Naive thymus-derived CD4-positive, alpha-beta T cell (primary cell): ENCODE data around the gene KRT10. TPM values are rescaled to one million over a fixed set of nuclear protein-coding genes. Genes with fewer than 3 reads are reported as not detected.

ENCODE experiments used
- ATAC-seq: fragments of 150-1000 bp; cut with Tn5 transposase; 2 replicates; pipeline ENCODE4 v1.10.0; 2021; ENCODE audit warnings: mild to moderate bottlenecking, moderate library complexity
- CTCF ChIA-PET: fragments of 350-600 bp; sonication (Branson Sonifier 250); formaldehyde crosslinking; loops from one replicate; lab custom pipeline; 2021; ENCODE audit warnings: antibody characterized with exemption; lab: Charles Lee
- POLR2A ChIA-PET: fragments of 350-600 bp; sonication (Branson Sonifier 250); formaldehyde crosslinking; loops from one replicate; lab custom pipeline; 2021; ENCODE audit warnings: antibody characterized with exemption, inconsistent platforms; lab: Charles Lee
- DNase-seq, 9 donors: peaks; one replicate each; pipeline versions ENCODE4 v3.0.0 to v3.0.0-alpha.2; 2020 to 2022; ENCODE audit warnings: mixed read lengths in 1 of 9
- H3K27ac ChIP-seq: one replicate; pipeline ENCODE4 v1.7.0; 2013; ENCODE audit warnings: mild to moderate bottlenecking, low read depth, low read length, moderate library complexity
- H3K27me3 ChIP-seq, 2 donors: one replicate each; pipeline ENCODE4 v1.7.0; 2013; ENCODE audit warnings: low read length in 2 of 2, mild to moderate bottlenecking in 2 of 2, moderate library complexity in 2 of 2; ENCODE audit not compliant: control insufficient read depth in 2 of 2, insufficient read depth in 2 of 2
- H3K36me3 ChIP-seq, 3 experiments: 1 replicate in 2 of 3; 2 replicates in 1 of 3; pipeline ENCODE4 v1.7.0; 2013; ENCODE audit warnings: low read length in 3 of 3, mild to moderate bottlenecking in 3 of 3, moderate library complexity in 1 of 3; ENCODE audit not compliant: insufficient read depth in 3 of 3, control insufficient read depth in 2 of 3
- H3K4me1 ChIP-seq, 2 donors: one replicate each; pipeline ENCODE4 v1.7.0; 2013; ENCODE audit warnings: low read length in 2 of 2, mild to moderate bottlenecking in 2 of 2, moderate library complexity in 1 of 2; ENCODE audit not compliant: control insufficient read depth in 2 of 2, insufficient read depth in 2 of 2
- H3K4me3 ChIP-seq: 2 replicates; pipeline ENCODE4 v1.7.0; 2013; ENCODE audit warnings: mild to moderate bottlenecking, low read length
- H3K9me3 ChIP-seq, 3 experiments: 1 replicate in 2 of 3; 2 replicates in 1 of 3; pipeline ENCODE4 v1.7.0; 2013; ENCODE audit warnings: low read length in 3 of 3; ENCODE audit not compliant: control insufficient read depth in 2 of 3
- H3K27ac Mint-ChIP-seq, 9 donors: one replicate each; pipeline ENCODE4 v1.8.0; 2020 to 2022; ENCODE audit warnings: mixed read lengths in 9 of 9, mild to moderate bottlenecking in 8 of 9, moderate library complexity in 5 of 9, inconsistent platforms in 2 of 9
- H3K27me3 Mint-ChIP-seq, 5 donors: one replicate each; pipeline ENCODE4 v1.8.0; 2021 to 2022; ENCODE audit warnings: mixed read lengths in 5 of 5, mild to moderate bottlenecking in 1 of 5
- H3K36me3 Mint-ChIP-seq, 5 donors: one replicate each; pipeline ENCODE4 v1.8.0; 2020 to 2022; ENCODE audit warnings: mixed read lengths in 5 of 5, mild to moderate bottlenecking in 3 of 5, inconsistent platforms in 1 of 5
- H3K4me1 Mint-ChIP-seq, 7 donors: one replicate each; pipeline ENCODE4 v1.8.0; 2020 to 2022; ENCODE audit warnings: mixed read lengths in 7 of 7, mild to moderate bottlenecking in 3 of 7, inconsistent platforms in 1 of 7
- H3K4me3 Mint-ChIP-seq, 10 donors: one replicate each; pipeline ENCODE4 v1.8.0; 2020 to 2022; ENCODE audit warnings: mild to moderate bottlenecking in 10 of 10, mixed read lengths in 10 of 10, moderate library complexity in 6 of 10, inconsistent platforms in 2 of 10
- H3K9me3 Mint-ChIP-seq, 11 donors: one replicate each; pipeline ENCODE4 v1.8.0; 2020 to 2022; ENCODE audit warnings: mixed read lengths in 11 of 11, mild to moderate bottlenecking in 4 of 11, inconsistent platforms in 1 of 11, moderate library complexity in 1 of 11
- intact Hi-C, 2 donors: fragments of 100-400 bp; cut with micrococcal nuclease; formaldehyde crosslinking; loops; one replicate each; pipeline ENCODE4 v1.15.1; 2023
- polyA plus RNA-seq, 2 donors: library from polyadenylated mRNA; unstranded; fragments of 300-500 nt; fragmentation: Illumina TruSeq; gene quantifications; one replicate each; pipeline ENCODE4 v1.2.3, GENCODE V29; 2021
- total RNA-seq, 6 experiments: library from RNA in 5 of 6; stranded (reverse) in 5 of 6; gene quantifications; 1 replicate in 5 of 6; 2 replicates in 1 of 6; pipeline ENCODE4 v1.2.3 and lab custom pipeline; 2021 to 2026

Gene KRT10
- total and polyA plus RNA-seq, 7 experiments from 2014 or later, result 23.8 to 189 (median 36.9) TPM

GRCh38 chr17:40849723-40850122 is 27.3 kb upstream of the KRT10 start:
- ATAC-seq, result no peak
- POLR2A ChIA-PET, result no interaction called here
- intact Hi-C loops, result no loop called here

GRCh38 chr17:40848583-40849235 is 26.3 kb upstream of the KRT10 start:
- Histone ChIP-seq H3K36me3 (no peaks in the 10 kb centered on the region), H3K27me3 (no peaks in the 10 kb centered on the region), H3K9me3 (no peaks in the 10 kb centered on the region), H3K4me3 (no peak overlapping the region), H3K27ac (no peak overlapping the region), H3K4me1 (no peaks in the 10 kb centered on the region)
- intact Hi-C loops, result no loop called here
- Mint-ChIP-seq H3K27ac (no peak overlapping the region), H3K4me1 (no peaks in the 10 kb centered on the region), H3K9me3 (no peaks in the 10 kb centered on the region), H3K4me3 (no peak overlapping the region), H3K27me3 (peaks cover 20 to 57% (median 43%) of the 10 kb centered on the region in 5 donors), H3K36me3 (no peaks in the 10 kb centered on the region)
- ChIA-PET CTCF (no interaction called here), POLR2A (interaction anchor here (1.0 kb wide), 1 partner anchor 29 kb away, joined by 4 read pairs; no protein-coding TSS in a partner anchor)
- ATAC-seq (no peak), DNase-seq (no peak)

More at GRCh38 chr17:40849723-40850122, 27.3 kb upstream of the KRT10 start:
- CTCF ChIA-PET, result no interaction called here
- no peak overlapping the region for H3K27ac ChIP-seq
- no peaks in the 10 kb centered on the region for H3K36me3 Mint-ChIP-seq
- H3K27me3 ChIP-seq, result no peaks in the 10 kb centered on the region
- no peaks in the 10 kb centered on the region for H3K9me3 ChIP-seq
- H3K27me3 Mint-ChIP-seq, result peaks cover 19 to 54% (median 41%) of the 10 kb centered on the region in 5 donors
- DNase-seq, result no peak
- H3K4me1 ChIP-seq, result no peaks in the 10 kb centered on the region
- H3K4me3 ChIP-seq, result no peak overlapping the region
- H3K4me3 Mint-ChIP-seq, result no peak overlapping the region
- H3K9me3 Mint-ChIP-seq, result no peaks in the 10 kb centered on the region
- H3K27ac Mint-ChIP-seq, result no peak overlapping the region
- no peaks in the 10 kb centered on the region for H3K4me1 Mint-ChIP-seq
- H3K36me3 ChIP-seq, result no peaks in the 10 kb centered on the region

- Histone ChIP-seq H3K4me3 (no peak overlapping the region), H3K36me3 (no peaks in the 10 kb centered on the region), H3K4me1 (no peaks in the 10 kb centered on the region), H3K27me3 (no peaks in the 10 kb centered on the region), H3K9me3 (no peaks in the 10 kb centered on the region), H3K27ac (no peak overlapping the region)
- Mint-ChIP-seq H3K27me3 (peaks cover 14 to 49% (median 41%) of the 10 kb centered on the region in 5 donors), H3K4me3 (no peak overlapping the region), H3K9me3 (peaks cover 0 to 2% (median 0%) of the 10 kb centered on the region in 11 donors), H3K4me1 (no peaks in the 10 kb centered on the region), H3K27ac (no peak overlapping the region), H3K36me3 (no peaks in the 10 kb centered on the region)
- POLR2A ChIA-PET, result interaction anchor here (1.0 kb wide), 1 partner anchor 221 kb away, joined by 3 read pairs; no protein-coding TSS in a partner anchor
- CTCF ChIA-PET, result no interaction called here
- no peak for DNase-seq
- intact Hi-C loops, result no loop called here
- no peak for ATAC-seq
Measured at GRCh38 chr17:40846515-40847144, 24.2 kb upstream of the KRT10 start.

GRCh38 chr17:40844671-40845107 is 22.3 kb upstream of the KRT10 start:
- Histone ChIP-seq H3K4me3 (no peak overlapping the region), H3K27ac (no peak overlapping the region), H3K36me3 (no peaks in the 10 kb centered on the region), H3K4me1 (no peaks in the 10 kb centered on the region), H3K27me3 (no peaks in the 10 kb centered on the region), H3K9me3 (no peaks in the 10 kb centered on the region)
- peaks cover 7 to 44% (median 34%) of the 10 kb centered on the region in 5 donors for H3K27me3 Mint-ChIP-seq
- CTCF ChIA-PET, result interaction anchor here (0.6 kb wide), 1 partner anchor 14 kb away, joined by 4 read pairs; no protein-coding TSS in a partner anchor
- ATAC-seq, result no peak
- H3K4me3 Mint-ChIP-seq, result no peak overlapping the region
- no peak for DNase-seq
- intact Hi-C loops, result no loop called here
- POLR2A ChIA-PET, result interaction anchor here (0.6 kb wide), 1 partner anchor 10 kb away, joined by 3 read pairs; no protein-coding TSS in a partner anchor
- peaks cover 0 to 2% (median 0%) of the 10 kb centered on the region in 11 donors for H3K9me3 Mint-ChIP-seq
- peaks cover 0 to 8% (median 0%) of the 10 kb centered on the region in 5 donors for H3K36me3 Mint-ChIP-seq
- no peaks in the 10 kb centered on the region for H3K4me1 Mint-ChIP-seq
- no peak overlapping the region for H3K27ac Mint-ChIP-seq

GRCh38 chr17:40843242-40843641 is 20.8 kb upstream of the KRT10 start:
- Mint-ChIP-seq H3K4me1 (no peaks in the 10 kb centered on the region), H3K36me3 (peaks cover 0 to 14% (median 0%) of the 10 kb centered on the region in 5 donors), H3K9me3 (peaks cover 0 to 2% (median 0%) of the 10 kb centered on the region in 11 donors), H3K27ac (no peak overlapping the region), H3K27me3 (peaks cover 7 to 44% (median 30%) of the 10 kb centered on the region in 5 donors), H3K4me3 (no peak overlapping the region)
- intact Hi-C loops, result no loop called here
- ChIA-PET POLR2A (interaction anchor here (0.6 kb wide), 1 partner anchor 87 kb away, joined by 4 read pairs; no protein-coding TSS in a partner anchor), CTCF (interaction anchor here (0.9 to 1.1 kb wide), 2 partner anchors 13 to 806 kb away, joined by 4 read pairs; no protein-coding TSS in a partner anchor)
- no peaks in the 10 kb centered on the region for H3K27me3 ChIP-seq
- DNase-seq (no peak), ATAC-seq (no peak)
- no peaks in the 10 kb centered on the region for H3K9me3 ChIP-seq
- H3K27ac ChIP-seq, result no peak overlapping the region
- no peaks in the 10 kb centered on the region for H3K36me3 ChIP-seq
- H3K4me3 ChIP-seq, result no peak overlapping the region
- H3K4me1 ChIP-seq, result no peaks in the 10 kb centered on the region

GRCh38 chr17:40841246-40841645 is 18.8 kb upstream of the KRT10 start:
- Histone ChIP-seq H3K27ac (no peak overlapping the region), H3K27me3 (no peaks in the 10 kb centered on the region), H3K4me1 (no peaks in the 10 kb centered on the region), H3K4me3 (no peak overlapping the region), H3K9me3 (no peaks in the 10 kb centered on the region), H3K36me3 (no peaks in the 10 kb centered on the region)
- no peak for DNase-seq
- peaks cover 0 to 2% (median 0%) of the 10 kb centered on the region in 11 donors for H3K9me3 Mint-ChIP-seq
- POLR2A ChIA-PET, result interaction anchor here (0.7 kb wide), 1 partner anchor 144 kb away, joined by 3 read pairs; no protein-coding TSS in a partner anchor
- CTCF ChIA-PET, result no interaction called here
- intact Hi-C loops, result no loop called here
- H3K27ac Mint-ChIP-seq, result no peak overlapping the region
- peaks cover 0 to 14% (median 0%) of the 10 kb centered on the region in 5 donors for H3K36me3 Mint-ChIP-seq
- peaks cover 7 to 44% (median 24%) of the 10 kb centered on the region in 5 donors for H3K27me3 Mint-ChIP-seq
- H3K4me1 Mint-ChIP-seq, result no peaks in the 10 kb centered on the region
- no peak for ATAC-seq
- no peak overlapping the region for H3K4me3 Mint-ChIP-seq
